GM12878 (cell line): Measurements from ENCODE around the gene MYMK. TPM values are rescaled to one million over a fixed set of nuclear protein-coding genes. Genes with fewer than 3 reads are reported as not detected.
A peak's percentile ranks its signal among the peaks of the same experiment; 100 is the strongest.

Experiments
- ATAC-seq: fragments of 200-7000 bp; cut with Tn5 transposase; 3 replicates; pipeline ENCODE4 v1.9.1; 2020; ENCODE audit warnings: mild to moderate bottlenecking, moderate library complexity
- BruUV-seq: library from RNA; stranded (reverse); fragments of 400-500 nt; replicated peaks from 2 replicates; lab custom pipeline; 2021; lab: Mats Ljungman, UMichigan
- CTCF ChIA-PET: fragments of 300-600 bp; sonication (Branson Sonifier 250); formaldehyde crosslinking; extraction: SDS; loops from one replicate; lab custom pipeline; 2021; ENCODE audit warnings: inconsistent platforms; lab: Yijun Ruan, JAX
- POLR2A ChIA-PET: fragments of 350-600 bp; formaldehyde crosslinking; extraction: SDS; loops from one replicate; lab custom pipeline; 2021; ENCODE audit warnings: inconsistent platforms; lab: Charles Lee
- RAD21 ChIA-PET: fragments of 300-600 bp; sonication (Branson Sonifier 250); formaldehyde crosslinking; loops from one replicate; lab custom pipeline; 2023; ENCODE audit warnings: antibody characterized with exemption; ENCODE audit not compliant: unreplicated experiment; lab: Charles Lee
- SMC1A ChIA-PET: fragments of 300-600 bp; sonication (Branson Sonifier 250); formaldehyde crosslinking; loops from one replicate; lab custom pipeline; 2023; ENCODE audit not compliant: unreplicated experiment, uncharacterized antibody; lab: Charles Lee
- DNase-seq: peaks from one replicate; pipeline ENCODE4 v3.0.0-alpha.2; 2011; ENCODE audit warnings: low read depth, low spot score
- FAIRE-seq: peaks from 3 replicates; lab custom pipeline; 2011; peaks lifted over from hg19 to GRCh38; lab: Jason Lieb, UNC
- H2AFZ ChIP-seq: 2 replicates; pipeline ENCODE4 v1.6.0; 2011; ENCODE audit warnings: low read depth, low read length, control low read depth; ENCODE audit not compliant: control insufficient read depth
- H3K27ac ChIP-seq: 2 replicates; pipeline ENCODE4 v1.5.1; 2011; ENCODE audit warnings: control low read depth; ENCODE audit not compliant: control insufficient read depth, insufficient read depth
- H3K27me3 ChIP-seq, 2 experiments: replicated peaks in 1 of 2; 2 replicates each; pipeline versions ENCODE4 v1.6.0 to v1.6.1; 2011; ENCODE audit warnings: low read length in 1 of 2; ENCODE audit not compliant: control insufficient read depth in 2 of 2, insufficient read depth in 2 of 2
- H3K36me3 ChIP-seq, 2 experiments: 2 replicates each; pipeline ENCODE4 v1.5.1; 2011; ENCODE audit warnings: low read length in 1 of 2; ENCODE audit not compliant: control insufficient read depth in 2 of 2, insufficient read depth in 2 of 2
- H3K4me1 ChIP-seq: 2 replicates; pipeline ENCODE4 v1.6.1; 2011; ENCODE audit warnings: mild to moderate bottlenecking, low read length, moderate library complexity, mixed read lengths; ENCODE audit not compliant: control insufficient read depth, insufficient read depth
- H3K4me2 ChIP-seq: 2 replicates; pipeline ENCODE4 v1.6.0; 2011; ENCODE audit warnings: control low read depth; ENCODE audit not compliant: control insufficient read depth, insufficient read depth
- H3K4me3 ChIP-seq: fragments of 200-600 bp; sonication (generic); 2 replicates; pipeline ENCODE4 v1.5.1; 2016
- H3K79me2 ChIP-seq: 2 replicates; pipeline ENCODE4 v1.6.0; 2011; ENCODE audit warnings: low read length; ENCODE audit not compliant: control insufficient read depth, insufficient read depth
- H3K9ac ChIP-seq: 2 replicates; pipeline ENCODE4 v1.8.0; 2011; ENCODE audit warnings: low read length, control low read depth, mixed read lengths; ENCODE audit not compliant: control insufficient read depth, insufficient read depth
- H3K9me3 ChIP-seq: replicated peaks from 3 replicates; pipeline ENCODE4 v1.5.1; 2011; ENCODE audit warnings: mild to moderate bottlenecking, low read length; ENCODE audit not compliant: control insufficient read depth, insufficient read depth
- H4K20me1 ChIP-seq: 2 replicates; pipeline ENCODE4 v1.6.0; 2011; ENCODE audit not compliant: control insufficient read depth, insufficient read depth
- ETV6 ChIP-seq, 2 experiments: fragments of 450-650 bp in 1 of 2; IDR thresholded peaks in 1 of 2; conservative IDR thresholded peaks in 1 of 2; 2 replicates each; pipeline ENCODE4 v1.6.1; 2014; ENCODE audit warnings: antibody characterized with exemption in 1 of 2, borderline replicate concordance in 1 of 2, low read depth in 1 of 2, mild to moderate bottlenecking in 1 of 2, moderate library complexity in 1 of 2
- KLF5 ChIP-seq: fragments of 450-650 bp; IDR thresholded peaks from 2 replicates; pipeline ENCODE4 v1.6.1; 2014; ENCODE audit warnings: mild to moderate bottlenecking; ENCODE audit not compliant: partially characterized antibody
- MEF2A ChIP-seq: IDR thresholded peaks from 2 replicates; pipeline ENCODE4 v1.6.1; 2011; ENCODE audit warnings: low read depth, mild to moderate bottlenecking, low read length, moderate library complexity; ENCODE audit not compliant: insufficient read depth
- NFXL1 ChIP-seq: fragments of 450-650 bp; IDR thresholded peaks from 2 replicates; pipeline ENCODE4 v1.6.1; 2017; ENCODE audit warnings: antibody characterized with exemption, mild to moderate bottlenecking, borderline replicate concordance
- NR2F1 ChIP-seq: fragments of 450-650 bp; conservative IDR thresholded peaks from 2 replicates; pipeline ENCODE4 v1.6.1; 2017; ENCODE audit warnings: mild to moderate bottlenecking
- NRF1 ChIP-seq: conservative IDR thresholded peaks from 2 replicates; pipeline ENCODE4 v1.6.1; 2011; ENCODE audit warnings: mild to moderate bottlenecking, low read depth, low read length, improper control_type of control experiment
- SMAD1 ChIP-seq: fragments of 450-650 bp; IDR thresholded peaks from 2 replicates; pipeline ENCODE4 v1.6.1; 2018; ENCODE audit warnings: mild to moderate bottlenecking, low read depth; ENCODE audit not compliant: partially characterized antibody
- SMAD5 ChIP-seq: IDR thresholded peaks from 2 replicates; pipeline ENCODE4 v1.6.1; 2016; ENCODE audit warnings: antibody characterized with exemption, low read depth
- SRF ChIP-seq, 2 experiments: IDR thresholded peaks; 2 replicates each; pipeline ENCODE4 v1.6.1; 2011; ENCODE audit warnings: low read depth in 2 of 2, low read length in 2 of 2, mild to moderate bottlenecking in 1 of 2, moderate library complexity in 1 of 2
- WGBS: methylation state at CpG from one replicate; pipeline ENCODE4 v1.1.6; 2016; ENCODE audit warnings: low lambda C conversion rate; ENCODE audit not compliant: insufficient replicate concordance, insufficient coverage; ENCODE audit errors: missing lambda C conversion rate; 5-methylcytosine and 5-hydroxymethylcytosine counted together
- in situ Hi-C: fragments of 300-500 bp; cut with MboI; formaldehyde crosslinking; loops from 9 replicates; pipeline ENCODE4 v1.14.3; 2018; ENCODE audit warnings: mixed read lengths
- intact Hi-C: fragments of 100-400 bp; cut with micrococcal nuclease; formaldehyde crosslinking; loops from one replicate; pipeline ENCODE4 v1.14.2; 2022; ENCODE audit not compliant: unreplicated experiment
- polyA plus RNA-seq, 11 experiments: library from polyadenylated mRNA; depleted of rRNA in 4 of 11; unstranded in 6 of 11; stranded (reverse) in 5 of 11; fragments of >200 nt; fragmentation: Nextera tagmentation in 4 of 11; fragmentation: Illumina TruSeq in 1 of 11; extraction: Ambion mirVana in 4 of 11; extraction: Trizol in 1 of 11; gene quantifications; 1 replicate in 1 of 11; 2 replicates in 10 of 11; pipeline versions ENCODE4 v1.2.1 to v1.2.3, GENCODE V29; 2011 to 2016; ENCODE audit warnings: inconsistent platforms in 2 of 11, missing spikeins in 2 of 11, low read depth in 1 of 11
- total RNA-seq, 4 experiments: library from RNA; depleted of rRNA in 3 of 4; stranded (reverse); fragments of >200 nt in 3 of 4; fragmentation: Illumina TruSeq in 1 of 4; extraction: Trizol in 1 of 4; gene quantifications; 2 replicates each; pipeline versions ENCODE4 v1.2.1 to v1.2.3, GENCODE V29; 2013 to 2021
- TF ChIP-seq, protein P1 (sequence below): IDR thresholded peaks from 2 replicates; pipeline ENCODE4 v1.6.1; 2012; ENCODE audit warnings: low read length, inconsistent platforms
- TF ChIP-seq, protein P2 (sequence below), 3 experiments: IDR thresholded peaks in 2 of 3; conservative IDR thresholded peaks in 1 of 3; 2 replicates each; pipeline ENCODE4 v1.5.1; 2011; ENCODE audit warnings: low read depth in 3 of 3, low read length in 3 of 3, mild to moderate bottlenecking in 3 of 3, control low read depth in 2 of 3, moderate library complexity in 2 of 3, inconsistent platforms in 1 of 3, mixed read lengths in 1 of 3; ENCODE audit not compliant: control insufficient read depth in 2 of 3, insufficient read depth in 1 of 3; ENCODE audit errors: extremely low read depth in 1 of 3

Gene MYMK
- total and polyA plus RNA-seq, 10 of the 15 experiments (the other 5 are each of a cell fraction or from before 2014, with no cell fraction given): not detected

DNA sequence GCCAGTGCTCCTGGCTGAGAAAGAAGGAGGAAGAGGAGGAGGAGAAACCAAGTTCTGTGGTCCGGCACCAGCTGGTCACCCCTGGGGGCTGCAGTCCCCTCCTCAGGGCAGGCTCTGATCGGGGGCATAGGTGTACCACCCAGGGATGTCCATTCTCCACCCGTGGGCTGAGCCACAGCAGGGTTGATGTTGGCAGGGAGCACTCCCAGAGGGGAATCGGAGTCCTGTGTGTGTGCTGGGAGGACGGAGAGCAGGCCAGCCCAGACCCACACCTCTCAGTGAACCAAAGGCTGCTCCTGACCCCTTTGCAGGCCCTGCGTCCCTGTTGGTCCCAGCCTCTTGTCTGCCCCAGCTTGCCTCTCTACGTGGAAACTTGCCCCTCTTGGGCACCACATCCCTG is 5.1 kb upstream of the MYMK start:
- CTCF ChIA-PET: interaction anchor here (0.6 kb wide), 1 partner anchor 177 kb away, joined by 3 read pairs; no protein-coding TSS in a partner anchor
- POLR2A ChIA-PET: no interaction called here
- Histone ChIP-seq H3K4me3 (no peak overlapping the region), H3K27ac (no peak overlapping the region), H3K79me2 (no peaks in the 10 kb centered on the region), H3K4me1 (no peaks in the 10 kb centered on the region), H3K9ac (no peak overlapping the region), H4K20me1 (no peaks in the 10 kb centered on the region), H3K4me2 (no peak overlapping the region), H2AFZ (no peak overlapping the region), H3K9me3 (no peaks in the 10 kb centered on the region), H3K27me3 (peaks cover 8 to 10% of the 10 kb centered on the region in 2 experiments; a peak in 3 of 4 replicates), H3K36me3 (no peaks in the 10 kb centered on the region)
- ATAC-seq (no peak), DNase-seq (no peak), FAIRE-seq (no peak)
- in situ Hi-C loops (loop anchor here (25.0 kb wide), 1 partner anchor 482 kb away; no protein-coding TSS in a partner anchor), intact Hi-C loops (no loop called here)
- no TSS peak for BruUV-seq
- RAD21 ChIA-PET: no interaction called here
- peak; percentile 67; the same call in 1 of the 2 replicates for TF ChIP-seq NFXL1
- TF ChIP-seq NRF1: no peak
- WGBS: 11% methylated on average over 7 of the region's 7 CpGs
- SMC1A ChIA-PET: no interaction called here

DNA sequence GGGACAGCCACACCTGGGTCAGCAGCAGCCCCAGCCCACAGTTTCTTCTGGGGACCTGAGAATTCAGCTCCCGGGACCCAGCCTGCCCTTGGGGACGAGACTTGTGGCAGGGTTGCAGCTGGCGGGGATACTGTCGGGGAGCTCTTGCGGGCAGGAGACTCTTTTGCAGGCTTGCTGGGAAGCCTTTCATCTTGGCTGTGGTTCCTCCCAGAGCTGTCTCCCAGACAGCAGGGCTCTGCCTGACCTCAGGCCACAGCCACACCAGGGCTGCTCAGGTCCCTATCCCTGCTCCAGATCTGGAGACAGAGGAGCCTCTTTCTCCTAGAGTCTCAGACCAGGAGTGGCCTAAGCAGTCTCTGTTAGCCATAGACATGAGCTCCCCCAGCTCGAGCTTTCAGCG is 4.7 kb upstream of the MYMK start:
- no peaks in the 10 kb centered on the region for H4K20me1 ChIP-seq
- peaks cover 8 to 10% of the 10 kb centered on the region in 2 experiments; a peak in 3 of 4 replicates for H3K27me3 ChIP-seq
- TF ChIP-seq ETV6 (conservative IDR thresholded peaks at IDR 0.05 in 1 of 2, IDR thresholded peaks at IDR 0.05 in 1 of 2; ENCODE audit: borderline replicate concordance in 1 of 2, low read depth in 1 of 2) (no peak), NR2F1 (no peak), SRF (IDR thresholded peaks at IDR 0.05; ENCODE audit: low read depth in 2 of 2, low read length in 2 of 2) (no peak), SMAD5 (no peak), KLF5 (no peak), MEF2A (no peak), SMAD1 (no peak)
- TF ChIP-seq, protein P1, sequence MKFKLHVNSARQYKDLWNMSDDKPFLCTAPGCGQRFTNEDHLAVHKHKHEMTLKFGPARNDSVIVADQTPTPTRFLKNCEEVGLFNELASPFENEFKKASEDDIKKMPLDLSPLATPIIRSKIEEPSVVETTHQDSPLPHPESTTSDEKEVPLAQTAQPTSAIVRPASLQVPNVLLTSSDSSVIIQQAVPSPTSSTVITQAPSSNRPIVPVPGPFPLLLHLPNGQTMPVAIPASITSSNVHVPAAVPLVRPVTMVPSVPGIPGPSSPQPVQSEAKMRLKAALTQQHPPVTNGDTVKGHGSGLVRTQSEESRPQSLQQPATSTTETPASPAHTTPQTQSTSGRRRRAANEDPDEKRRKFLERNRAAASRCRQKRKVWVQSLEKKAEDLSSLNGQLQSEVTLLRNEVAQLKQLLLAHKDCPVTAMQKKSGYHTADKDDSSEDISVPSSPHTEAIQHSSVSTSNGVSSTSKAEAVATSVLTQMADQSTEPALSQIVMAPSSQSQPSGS: no peak
- TF ChIP-seq, protein P2, sequence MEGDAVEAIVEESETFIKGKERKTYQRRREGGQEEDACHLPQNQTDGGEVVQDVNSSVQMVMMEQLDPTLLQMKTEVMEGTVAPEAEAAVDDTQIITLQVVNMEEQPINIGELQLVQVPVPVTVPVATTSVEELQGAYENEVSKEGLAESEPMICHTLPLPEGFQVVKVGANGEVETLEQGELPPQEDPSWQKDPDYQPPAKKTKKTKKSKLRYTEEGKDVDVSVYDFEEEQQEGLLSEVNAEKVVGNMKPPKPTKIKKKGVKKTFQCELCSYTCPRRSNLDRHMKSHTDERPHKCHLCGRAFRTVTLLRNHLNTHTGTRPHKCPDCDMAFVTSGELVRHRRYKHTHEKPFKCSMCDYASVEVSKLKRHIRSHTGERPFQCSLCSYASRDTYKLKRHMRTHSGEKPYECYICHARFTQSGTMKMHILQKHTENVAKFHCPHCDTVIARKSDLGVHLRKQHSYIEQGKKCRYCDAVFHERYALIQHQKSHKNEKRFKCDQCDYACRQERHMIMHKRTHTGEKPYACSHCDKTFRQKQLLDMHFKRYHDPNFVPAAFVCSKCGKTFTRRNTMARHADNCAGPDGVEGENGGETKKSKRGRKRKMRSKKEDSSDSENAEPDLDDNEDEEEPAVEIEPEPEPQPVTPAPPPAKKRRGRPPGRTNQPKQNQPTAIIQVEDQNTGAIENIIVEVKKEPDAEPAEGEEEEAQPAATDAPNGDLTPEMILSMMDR (IDR thresholded peaks at IDR 0.05 in 2 of 3, conservative IDR thresholded peaks at IDR 0.05 in 1 of 3; ENCODE audit: control insufficient read depth in 2 of 3, extremely low read depth in 1 of 3, insufficient read depth in 1 of 3, low read depth in 3 of 3, low read length in 3 of 3): no peak
- TF ChIP-seq, all 136 proteins: peak for 0
- H3K4me3 ChIP-seq: no peak overlapping the region
- no peak overlapping the region for H3K9ac ChIP-seq
- H3K9me3 ChIP-seq: no peaks in the 10 kb centered on the region
- no peaks in the 10 kb centered on the region for H3K4me1 ChIP-seq
- CTCF ChIA-PET: interaction anchor here (0.6 kb wide), 1 partner anchor 178 kb away, joined by 3 read pairs; no protein-coding TSS in a partner anchor
- no peak overlapping the region for H2AFZ ChIP-seq
- intact Hi-C loops: no loop called here
- H3K79me2 ChIP-seq: no peaks in the 10 kb centered on the region
- SMC1A ChIA-PET: no interaction called here
- no peak overlapping the region for H3K4me2 ChIP-seq
- in situ Hi-C loops: loop anchor here (25.0 kb wide), 1 partner anchor 483 kb away; no protein-coding TSS in a partner anchor
- H3K36me3 ChIP-seq: no peaks in the 10 kb centered on the region
- POLR2A ChIA-PET: no interaction called here
- FAIRE-seq (no peak), ATAC-seq (no peak), DNase-seq (no peak)
- H3K27ac ChIP-seq: no peak overlapping the region
- BruUV-seq: no TSS peak
- RAD21 ChIA-PET: no interaction called here
- WGBS: 49% methylated on average over 6 of the region's 7 CpGs
